ENCODE data around the gene C19orf25. TPM values are rescaled to one million over a fixed set of nuclear protein-coding genes. Genes with fewer than 3 reads are reported as not detected.
A peak's percentile ranks its signal among the peaks of the same experiment; 100 is the strongest.

Gene C19orf25
- total and polyA plus RNA-seq, 4 donors: 24.1 to 42.6 (median 34.5) TPM

DNA sequence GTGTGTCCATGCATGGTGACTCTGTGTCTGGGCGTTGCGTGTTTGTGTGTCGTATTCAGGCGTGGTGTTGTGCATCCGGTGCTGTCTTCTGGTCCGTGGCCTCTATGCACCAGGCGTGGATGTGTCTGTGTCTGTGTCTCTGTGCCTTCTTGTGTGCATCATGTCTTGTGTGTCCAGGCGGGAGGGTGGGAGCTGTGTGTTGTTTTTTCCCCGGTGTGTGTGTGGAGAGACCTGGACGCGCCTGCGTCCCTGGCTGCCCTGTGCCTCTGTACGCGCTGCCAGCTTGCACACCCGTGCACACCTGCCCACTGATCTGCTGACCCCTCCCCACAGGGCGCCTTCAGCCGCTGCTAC, 45.9 kb upstream of the C19orf25 start:
- Histone ChIP-seq H3K9ac (ENCODE audit: insufficient read depth in 1 of 2, low read length in 2 of 2) (no peak overlapping the region), H3K27me3 (ENCODE audit: control insufficient read depth in 3 of 3, insufficient read depth in 3 of 3, low read length in 2 of 3) (peaks cover 13 to 32% (median 27%) of the 10 kb centered on the region in 3 donors)
- TF ChIP-seq, protein P1, sequence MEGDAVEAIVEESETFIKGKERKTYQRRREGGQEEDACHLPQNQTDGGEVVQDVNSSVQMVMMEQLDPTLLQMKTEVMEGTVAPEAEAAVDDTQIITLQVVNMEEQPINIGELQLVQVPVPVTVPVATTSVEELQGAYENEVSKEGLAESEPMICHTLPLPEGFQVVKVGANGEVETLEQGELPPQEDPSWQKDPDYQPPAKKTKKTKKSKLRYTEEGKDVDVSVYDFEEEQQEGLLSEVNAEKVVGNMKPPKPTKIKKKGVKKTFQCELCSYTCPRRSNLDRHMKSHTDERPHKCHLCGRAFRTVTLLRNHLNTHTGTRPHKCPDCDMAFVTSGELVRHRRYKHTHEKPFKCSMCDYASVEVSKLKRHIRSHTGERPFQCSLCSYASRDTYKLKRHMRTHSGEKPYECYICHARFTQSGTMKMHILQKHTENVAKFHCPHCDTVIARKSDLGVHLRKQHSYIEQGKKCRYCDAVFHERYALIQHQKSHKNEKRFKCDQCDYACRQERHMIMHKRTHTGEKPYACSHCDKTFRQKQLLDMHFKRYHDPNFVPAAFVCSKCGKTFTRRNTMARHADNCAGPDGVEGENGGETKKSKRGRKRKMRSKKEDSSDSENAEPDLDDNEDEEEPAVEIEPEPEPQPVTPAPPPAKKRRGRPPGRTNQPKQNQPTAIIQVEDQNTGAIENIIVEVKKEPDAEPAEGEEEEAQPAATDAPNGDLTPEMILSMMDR (IDR thresholded peaks at IDR 0.05; ENCODE audit: control extremely low read depth, extremely low read depth): no peak

DNA sequence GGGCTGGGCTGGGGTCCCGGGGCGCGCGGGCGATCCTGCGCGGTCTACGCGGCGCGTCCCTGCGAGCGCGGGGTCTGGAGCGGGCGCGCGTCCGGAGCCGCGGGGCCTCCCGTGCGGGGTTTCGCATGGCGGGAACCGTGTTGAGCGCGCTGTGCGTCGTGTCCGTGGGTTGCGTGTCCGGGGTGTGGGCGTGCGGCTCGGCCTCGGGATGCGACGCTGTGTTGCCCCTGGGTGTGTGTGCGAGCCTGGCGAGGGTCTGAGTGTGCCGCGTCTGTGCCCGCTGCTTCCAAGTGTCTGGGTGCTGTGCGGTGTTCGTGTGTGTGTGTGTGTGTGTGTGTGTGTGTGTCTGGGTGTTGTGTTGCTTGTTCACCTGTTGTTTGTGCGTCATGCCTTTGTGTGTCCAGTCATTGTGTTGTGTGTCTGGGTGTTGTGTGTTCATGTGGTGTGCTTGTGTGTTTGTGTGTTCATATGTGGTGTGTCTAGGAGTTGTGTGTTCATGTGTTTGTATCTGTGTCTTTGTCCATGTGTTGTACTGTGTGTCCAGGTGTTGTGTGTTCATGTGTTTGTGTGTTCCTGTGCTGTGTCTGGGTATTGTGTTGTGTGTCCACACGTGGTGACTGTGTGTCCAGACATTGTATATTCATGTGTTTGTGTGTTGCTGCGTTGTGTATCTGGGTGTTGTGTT, 45.4 kb upstream of the C19orf25 start:
- peaks cover 0 to 10% (median 3%) of the 10 kb centered on the region in 5 donors for H3K4me1 ChIP-seq (ENCODE audit: control insufficient read depth in 5 of 5, insufficient read depth in 5 of 5, low read length in 5 of 5)
- no peak overlapping the region for H3K9ac ChIP-seq (ENCODE audit: insufficient read depth in 1 of 2, low read length in 2 of 2)
- H3K9me3 ChIP-seq (ENCODE audit: control insufficient read depth in 4 of 4, insufficient read depth in 3 of 4, low read length in 3 of 4): peaks cover 0 to 16% (median 0%) of the 10 kb centered on the region in 4 donors
- no peak for DNase-seq
- no peak overlapping the region for H3K27ac ChIP-seq (ENCODE audit: low read depth in 1 of 2, low read length in 1 of 2)
- 11 to 14% methylated on average over 48 to 49 of the region's 49 CpGs for WGBS, 2 donors
- ATAC-seq (ENCODE audit: insufficient read depth, low FRiP score): no peak
- peaks cover 13 to 32% (median 24%) of the 10 kb centered on the region in 3 donors for H3K27me3 ChIP-seq (ENCODE audit: control insufficient read depth in 3 of 3, insufficient read depth in 3 of 3, low read length in 2 of 3)
- H3K36me3 ChIP-seq (ENCODE audit: control insufficient read depth in 4 of 4, insufficient read depth in 4 of 4, low read length in 4 of 4): no peaks in the 10 kb centered on the region
- no peak overlapping the region for H3K4me3 ChIP-seq
- TF ChIP-seq, protein P1 (IDR thresholded peaks at IDR 0.05; ENCODE audit: control extremely low read depth, extremely low read depth): no peak

More for the DNA sequence above, 45.9 kb upstream of the C19orf25 start:
- H3K4me1 ChIP-seq (ENCODE audit: control insufficient read depth in 5 of 5, insufficient read depth in 5 of 5, low read length in 5 of 5): peaks cover 0 to 10% (median 3%) of the 10 kb centered on the region in 5 donors
- H3K36me3 ChIP-seq (ENCODE audit: control insufficient read depth in 4 of 4, insufficient read depth in 4 of 4, low read length in 4 of 4): no peaks in the 10 kb centered on the region
- DNase-seq: no peak
- no peak for ATAC-seq (ENCODE audit: insufficient read depth, low FRiP score)
- peaks cover 0 to 16% (median 0%) of the 10 kb centered on the region in 4 donors for H3K9me3 ChIP-seq (ENCODE audit: control insufficient read depth in 4 of 4, insufficient read depth in 3 of 4, low read length in 3 of 4)
- no peak overlapping the region for H3K4me3 ChIP-seq
- H3K27ac ChIP-seq (ENCODE audit: low read depth in 1 of 2, low read length in 1 of 2): no peak overlapping the region
- 64 to 72% methylated on average over 17 of the region's 17 CpGs for WGBS, 2 donors

DNA sequence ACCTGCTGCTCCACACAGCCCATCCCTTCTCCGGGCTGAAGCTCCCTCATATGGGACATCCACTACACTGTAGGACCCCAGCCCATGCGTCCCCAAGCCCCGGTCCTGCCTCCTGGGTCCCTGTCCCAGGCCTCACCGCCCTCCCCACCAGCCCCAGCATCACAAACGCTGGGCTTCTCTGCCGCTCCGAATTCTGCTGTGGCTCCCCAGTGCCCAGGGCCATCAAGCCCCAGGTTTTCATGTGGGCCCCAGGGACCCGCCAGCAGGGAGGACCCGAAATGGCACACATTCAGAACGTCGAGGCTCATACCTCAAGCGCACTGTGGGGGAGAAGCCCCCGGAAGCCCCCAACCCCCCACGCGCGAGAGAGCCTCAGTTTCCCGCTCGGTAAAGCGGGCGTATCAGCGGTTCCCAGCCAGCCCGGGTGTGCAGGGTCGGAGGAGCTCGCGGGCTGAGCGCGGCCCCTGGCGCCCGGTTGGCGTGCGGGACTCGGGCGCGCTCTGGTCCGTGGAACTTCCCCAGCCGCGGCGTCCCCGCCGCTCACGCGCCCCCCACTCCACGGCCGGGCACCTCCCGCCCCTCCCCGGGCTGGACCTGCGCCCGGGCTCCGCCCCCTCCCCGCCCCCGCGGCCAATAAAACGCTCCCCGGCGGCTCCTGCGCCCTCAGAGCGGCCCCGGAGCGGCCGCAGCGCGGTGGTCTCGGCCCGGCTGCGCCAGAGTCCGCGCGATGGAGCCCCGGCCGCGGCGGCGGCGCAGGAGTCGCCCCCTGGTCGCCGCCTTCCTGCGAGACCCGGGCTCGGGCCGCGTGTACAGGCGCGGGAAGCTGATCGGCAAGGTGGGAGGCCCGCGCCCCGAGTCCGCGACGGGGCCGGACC, 44.6 kb upstream of the C19orf25 start, which contains the start of gene PLK5:
TSS of gene PLK5 (plus strand) at position 666 of the 875 bp plus-strand sequence. CDS start 2,920 bp downstream, outside the sequence.
- Histone ChIP-seq H3K4me3 (no peak within 1 kb of the TSS), H3K36me3 (ENCODE audit: control insufficient read depth in 4 of 4, insufficient read depth in 4 of 4, low read length in 4 of 4) (no peaks in the 10 kb centered on the region), H3K27ac (ENCODE audit: low read depth in 1 of 2, low read length in 1 of 2) (no peak within 1 kb of the TSS), H3K9ac (ENCODE audit: insufficient read depth in 1 of 2, low read length in 2 of 2) (no peak within 1 kb of the TSS), H3K4me1 (ENCODE audit: control insufficient read depth in 5 of 5, insufficient read depth in 5 of 5, low read length in 5 of 5) (peaks cover 0 to 10% (median 3%) of the 10 kb centered on the region in 5 donors), H3K9me3 (ENCODE audit: control insufficient read depth in 4 of 4, insufficient read depth in 3 of 4, low read length in 3 of 4) (peaks cover 0 to 16% (median 0%) of the 10 kb centered on the region in 4 donors), H3K27me3 (ENCODE audit: control insufficient read depth in 3 of 3, insufficient read depth in 3 of 3, low read length in 2 of 3) (peaks cover 13 to 32% (median 24%) of the 10 kb centered on the region in 3 donors)
- WGBS, 2 donors: 9 to 12% methylated on average over 67 to 92 of the region's 92 CpGs
- DNase-seq (peak in 1 of 3 donors; percentile 25), ATAC-seq (ENCODE audit: insufficient read depth, low FRiP score) (no peak)
- TF ChIP-seq, protein P1 (IDR thresholded peaks at IDR 0.05; ENCODE audit: control extremely low read depth, extremely low read depth): no peak

Measured in lung (tissue), 12 donors.